Trophoblast cell (in vitro differentiated cells and primary cell): ENCODE measurements around the gene ZNF747.

Experiments used
- DNase-seq, 2 donors: peaks; one replicate each; pipeline ENCODE4 v3.0.0-alpha.2; 2016
- H2AFZ ChIP-seq: 2 replicates; pipeline ENCODE4 v1.6.1; 2013; ENCODE audit warnings: low read length, moderate library complexity, mild to moderate bottlenecking; ENCODE audit not compliant: insufficient read depth, poor library complexity
- H2AK5ac ChIP-seq: 2 replicates; pipeline ENCODE4 v1.6.1; 2013; ENCODE audit warnings: mild to moderate bottlenecking, low read length
- H2BK120ac ChIP-seq: 2 replicates; pipeline ENCODE4 v1.6.1; 2013; ENCODE audit warnings: low read length, mild to moderate bottlenecking, moderate library complexity; ENCODE audit not compliant: insufficient read depth, poor library complexity
- H2BK12ac ChIP-seq: 2 replicates; pipeline ENCODE4 v1.6.1; 2013; ENCODE audit warnings: mild to moderate bottlenecking, low read length, moderate library complexity
- H2BK5ac ChIP-seq: 2 replicates; pipeline ENCODE4 v1.6.1; 2013; ENCODE audit warnings: low read length, low read depth, moderate library complexity, mild to moderate bottlenecking; ENCODE audit not compliant: poor library complexity
- H3K14ac ChIP-seq: 2 replicates; pipeline ENCODE4 v1.6.1; 2013; ENCODE audit warnings: mild to moderate bottlenecking, low read length
- H3K18ac ChIP-seq: 2 replicates; pipeline ENCODE4 v1.6.1; 2013; ENCODE audit warnings: mild to moderate bottlenecking, low read length
- H3K23ac ChIP-seq: 2 replicates; pipeline ENCODE4 v1.6.1; 2013; ENCODE audit warnings: low read length
- H3K27ac ChIP-seq: 2 replicates; pipeline ENCODE4 v1.5.1; 2013; ENCODE audit warnings: low read depth, mild to moderate bottlenecking, inconsistent platforms, low read length, moderate library complexity
- H3K27me3 ChIP-seq: 2 replicates; pipeline ENCODE4 v1.6.1; 2013; ENCODE audit warnings: inconsistent platforms, mild to moderate bottlenecking, low read length, moderate library complexity; ENCODE audit not compliant: insufficient read depth
- H3K36me3 ChIP-seq, 2 experiments: 1 replicate in 1 of 2; 2 replicates in 1 of 2; pipeline ENCODE4 v1.6.1; 2013; ENCODE audit warnings: low read length in 2 of 2, mild to moderate bottlenecking in 2 of 2, moderate library complexity in 1 of 2; ENCODE audit not compliant: insufficient read depth in 2 of 2, control insufficient read depth in 1 of 2
- H3K4ac ChIP-seq: 2 replicates; pipeline ENCODE4 v1.6.1; 2013; ENCODE audit warnings: low read depth, mild to moderate bottlenecking, low read length, moderate library complexity
- H3K4me1 ChIP-seq, 2 experiments: 1 replicate in 1 of 2; 2 replicates in 1 of 2; pipeline ENCODE4 v1.6.1; 2013; ENCODE audit warnings: low read length in 2 of 2, mild to moderate bottlenecking in 2 of 2, moderate library complexity in 1 of 2; ENCODE audit not compliant: insufficient read depth in 2 of 2, control insufficient read depth in 1 of 2
- H3K4me2 ChIP-seq: 2 replicates; pipeline ENCODE4 v1.6.1; 2013; ENCODE audit warnings: inconsistent platforms, mild to moderate bottlenecking, low read length, moderate library complexity
- H3K4me3 ChIP-seq: 2 replicates; pipeline ENCODE4 v1.5.1; 2013; ENCODE audit warnings: mild to moderate bottlenecking, low read depth, low read length, inconsistent platforms
- H3K79me1 ChIP-seq: one replicate; pipeline ENCODE4 v1.6.1; 2013; ENCODE audit warnings: low read length
- H3K79me2 ChIP-seq: 2 replicates; pipeline ENCODE4 v1.6.1; 2013; ENCODE audit warnings: low read length, mild to moderate bottlenecking; ENCODE audit not compliant: control insufficient read depth, insufficient read depth, poor library complexity
- H3K9ac ChIP-seq: 2 replicates; pipeline ENCODE4 v1.6.1; 2013; ENCODE audit warnings: mild to moderate bottlenecking, low read length
- H3K9me3 ChIP-seq: 2 replicates; pipeline ENCODE4 v1.6.1; 2013; ENCODE audit warnings: low read depth, mild to moderate bottlenecking, control low read depth, inconsistent platforms, low read length; ENCODE audit not compliant: insufficient read depth
- H4K12ac ChIP-seq: 2 replicates; pipeline ENCODE4 v1.6.1; 2013; ENCODE audit warnings: low read depth, mild to moderate bottlenecking, low read length, moderate library complexity
- H4K8ac ChIP-seq: 2 replicates; pipeline ENCODE4 v1.6.1; 2013; ENCODE audit warnings: low read depth, mild to moderate bottlenecking, low read length, moderate library complexity
- H4K91ac ChIP-seq: one replicate; pipeline ENCODE4 v1.6.1; 2013; ENCODE audit warnings: low read depth, mild to moderate bottlenecking, low read length, moderate library complexity
- WGBS: extraction: QIAGEN DNeasy Blood & Tissue Kit; methylation state at CpG from one replicate; pipeline ENCODE4 v1.1.7; 2013; ENCODE audit warnings: missing lambda C conversion rate; ENCODE audit not compliant: insufficient read length, insufficient coverage; ENCODE audit errors: extremely low coverage; 5-methylcytosine and 5-hydroxymethylcytosine counted together

ZNF747 gene

DNA sequence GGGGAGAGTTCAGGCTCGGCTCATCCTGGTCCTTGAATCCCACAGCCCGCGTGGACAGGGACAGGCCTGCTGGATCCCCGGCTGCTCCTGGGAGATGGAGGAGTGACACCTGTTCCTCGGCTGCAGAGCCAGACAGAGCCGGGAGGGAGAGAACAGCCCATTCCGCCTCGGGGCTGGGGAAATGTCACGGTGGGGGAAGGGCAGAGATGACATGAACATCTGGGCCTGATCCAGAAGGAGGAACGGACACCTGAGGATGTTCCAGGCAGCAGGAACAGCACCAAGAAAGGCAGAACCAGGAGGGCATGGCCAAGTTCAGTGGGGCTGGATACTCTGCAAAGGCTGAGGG lies 21.4 kb upstream of the ZNF747 start:
- Histone ChIP-seq H3K18ac (no peak overlapping the region), H3K4me2 (no peak overlapping the region), H4K8ac (no peak overlapping the region), H3K27ac (no peak overlapping the region), H3K79me1 (peaks cover 13% of the 10 kb centered on the region), H3K14ac (no peak overlapping the region), H3K9ac (no peak overlapping the region), H3K4me3 (no peak overlapping the region), H4K91ac (no peak overlapping the region), H3K9me3 (peaks cover 2% of the 10 kb centered on the region), H2AFZ (no peak overlapping the region), H2BK5ac (no peak overlapping the region), H3K27me3 (no peaks in the 10 kb centered on the region), H3K79me2 (peaks cover 6% of the 10 kb centered on the region), H3K36me3 (peaks cover 14% of the 10 kb centered on the region in 2 experiments), H2BK120ac (no peak overlapping the region), H3K4ac (no peak overlapping the region), H2AK5ac (no peak overlapping the region), H4K12ac (no peak overlapping the region), H2BK12ac (no peak overlapping the region), H3K4me1 (peaks cover 7 to 9% of the 10 kb centered on the region in 2 experiments), H3K23ac (no peak overlapping the region)
- DNase-seq: no peak
- WGBS: no CpG with 5 or more reads among the region's 10 CpGs

DNA sequence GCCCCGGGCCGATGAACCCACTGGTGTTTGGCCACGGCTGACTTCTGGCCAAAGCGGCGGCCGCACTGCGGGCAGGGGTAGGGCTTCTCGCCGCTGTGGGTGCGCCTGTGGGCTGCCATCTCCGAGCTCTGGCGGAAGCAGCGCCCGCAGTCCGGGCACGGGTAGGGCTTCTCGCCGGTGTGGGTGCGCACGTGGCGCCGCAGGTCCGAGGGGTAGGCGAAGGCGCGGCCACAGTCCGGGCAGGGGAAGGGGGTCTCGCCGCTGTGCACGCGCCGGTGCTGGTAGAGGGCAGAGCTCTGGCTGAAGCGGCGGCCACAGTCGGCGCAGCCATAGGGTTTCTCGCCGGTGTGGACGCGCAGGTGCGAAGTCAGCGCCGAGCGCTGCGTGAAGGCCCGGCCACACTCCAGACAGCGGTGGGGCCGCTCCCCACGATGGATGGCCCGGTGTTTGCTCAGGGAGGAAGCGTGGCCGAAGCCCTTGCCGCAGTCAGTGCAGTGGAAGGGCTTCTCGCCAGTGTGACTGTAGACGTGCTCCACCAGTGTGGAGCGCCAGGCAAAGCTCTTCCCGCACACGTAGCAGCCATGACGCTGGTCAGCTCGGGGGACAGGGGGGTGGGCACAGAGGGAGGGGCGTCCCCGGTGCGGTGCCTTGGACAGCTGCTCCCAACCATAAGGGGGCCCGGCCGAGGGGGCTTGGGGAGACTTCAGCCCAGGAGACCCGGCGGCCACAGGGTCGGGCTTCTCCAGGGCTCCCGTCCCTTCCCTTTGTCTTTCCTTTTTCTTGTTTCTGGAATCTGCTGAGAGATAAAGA lies 20.9 kb upstream of the ZNF747 start:
- peak overlapping the region; percentile 21 for H3K18ac ChIP-seq
- H2BK120ac ChIP-seq: no peak overlapping the region
- H3K14ac ChIP-seq: no peak overlapping the region

DNA sequence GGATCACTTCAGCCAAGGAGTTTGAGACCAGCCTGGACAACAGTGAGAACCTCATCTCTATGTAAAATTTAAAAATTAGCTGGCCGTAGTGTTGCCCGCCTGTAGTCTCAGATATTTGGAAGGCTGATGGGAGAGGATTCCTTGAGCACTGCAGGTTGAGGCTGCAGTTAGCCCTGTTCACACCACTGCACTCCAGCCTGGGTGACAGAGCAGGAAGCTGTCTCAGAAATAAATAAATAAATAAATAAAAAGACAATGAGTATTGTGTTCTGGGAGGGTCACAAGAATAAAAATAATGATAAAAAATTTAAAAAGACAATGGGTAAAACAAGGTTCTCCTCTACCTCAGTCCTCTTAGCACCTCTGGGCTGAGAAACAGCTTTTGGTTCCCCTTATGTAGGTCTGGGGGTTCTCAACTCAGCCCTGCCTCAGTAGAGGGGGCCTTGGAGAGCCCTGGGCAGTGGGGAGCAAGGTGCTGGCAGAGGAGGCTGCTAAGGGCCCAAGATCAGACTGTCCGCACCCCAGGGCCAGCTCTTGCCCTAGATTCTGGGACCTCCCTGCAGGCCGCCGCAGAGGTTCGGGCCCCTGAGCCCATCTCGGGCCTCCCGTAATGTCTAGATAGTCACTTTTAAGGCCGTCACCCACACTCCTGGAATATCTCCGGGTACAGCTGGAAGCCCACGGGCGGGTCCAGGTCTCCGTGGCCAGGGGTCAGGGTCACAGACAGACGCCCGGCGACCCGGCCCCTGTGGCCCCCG lies 20.1 kb upstream of the ZNF747 start:
- H4K8ac ChIP-seq: no peak overlapping the region
- H3K9me3 ChIP-seq: peaks cover 2% of the 10 kb centered on the region
- no peak overlapping the region for H3K9ac ChIP-seq
- no CpG with 5 or more reads among the region's 18 CpGs for WGBS
- H3K27ac ChIP-seq: no peak overlapping the region
- H3K14ac ChIP-seq: no peak overlapping the region
- H4K91ac ChIP-seq: no peak overlapping the region
- no peaks in the 10 kb centered on the region for H3K27me3 ChIP-seq
- no peak overlapping the region for H3K4me2 ChIP-seq
- no peak overlapping the region for H2BK5ac ChIP-seq
- H3K23ac ChIP-seq: no peak overlapping the region
- H3K4me1 ChIP-seq: peaks cover 7 to 11% of the 10 kb centered on the region in 2 experiments
- H3K4me3 ChIP-seq: no peak overlapping the region
- no peak overlapping the region for H3K18ac ChIP-seq
- H2AK5ac ChIP-seq: no peak overlapping the region
- DNase-seq: no peak
- no peak overlapping the region for H4K12ac ChIP-seq
- H3K36me3 ChIP-seq: peaks cover 14% of the 10 kb centered on the region in 2 experiments
- H3K4ac ChIP-seq: no peak overlapping the region
- H2BK12ac ChIP-seq: no peak overlapping the region
- H3K79me1 ChIP-seq: peaks cover 14% of the 10 kb centered on the region
- no peak overlapping the region for H2AFZ ChIP-seq
- peaks cover 6% of the 10 kb centered on the region for H3K79me2 ChIP-seq
- no peak overlapping the region for H2BK120ac ChIP-seq

More for the DNA sequence above, 20.9 kb upstream of the ZNF747 start:
- no peak overlapping the region for H2BK12ac ChIP-seq
- no peak overlapping the region for H3K9ac ChIP-seq
- no peaks in the 10 kb centered on the region for H3K27me3 ChIP-seq
- no peak overlapping the region for H2BK5ac ChIP-seq
- peaks cover 13% of the 10 kb centered on the region for H3K79me1 ChIP-seq
- H3K79me2 ChIP-seq: peaks cover 6% of the 10 kb centered on the region
- peaks cover 14% of the 10 kb centered on the region in 2 experiments for H3K36me3 ChIP-seq
- no peak overlapping the region for H4K91ac ChIP-seq
- H2AK5ac ChIP-seq: no peak overlapping the region
- no peak overlapping the region for H3K4me3 ChIP-seq
- no peak overlapping the region for H3K4ac ChIP-seq
- peaks cover 2% of the 10 kb centered on the region for H3K9me3 ChIP-seq
- WGBS: no CpG with 5 or more reads among the region's 69 CpGs
- no peak overlapping the region for H2AFZ ChIP-seq
- no peak overlapping the region for H3K23ac ChIP-seq
- no peak overlapping the region for H3K4me2 ChIP-seq
- H4K12ac ChIP-seq: no peak overlapping the region
- H4K8ac ChIP-seq: no peak overlapping the region
- no peak overlapping the region for H3K27ac ChIP-seq
- H3K4me1 ChIP-seq: peaks cover 7 to 9% of the 10 kb centered on the region in 2 experiments
- DNase-seq: no peak

DNA sequence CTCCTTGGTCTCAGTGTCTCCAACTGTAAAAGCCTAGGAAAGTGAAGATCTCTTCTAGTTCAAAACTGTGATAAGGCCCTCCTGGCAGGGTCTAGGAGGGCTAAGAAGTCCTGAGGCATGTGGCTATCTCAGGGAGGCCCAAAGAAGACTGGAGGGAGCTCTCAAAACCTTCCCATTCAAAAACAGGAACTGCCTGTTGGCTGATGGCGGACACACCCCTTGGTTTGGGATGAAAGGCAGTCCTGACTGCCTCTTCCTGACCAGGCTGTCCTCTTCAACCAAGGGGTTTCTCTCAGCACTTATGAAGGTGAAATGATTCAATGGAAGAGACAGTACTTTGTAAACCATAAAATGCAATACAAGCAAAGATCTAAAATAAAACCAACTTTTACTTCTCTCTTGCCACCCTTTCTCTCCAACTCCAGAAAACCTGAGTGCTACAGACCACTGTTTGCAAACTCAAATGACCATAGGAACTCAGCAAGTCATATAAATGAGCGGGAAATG lies 18.8 kb upstream of the ZNF747 start:
- Histone ChIP-seq H3K27ac (no peak overlapping the region), H3K36me3 (peaks cover 14% of the 10 kb centered on the region in 2 experiments), H4K91ac (no peak overlapping the region), H4K8ac (no peak overlapping the region), H3K79me2 (peaks cover 6% of the 10 kb centered on the region), H3K4me3 (no peak overlapping the region), H3K23ac (no peak overlapping the region), H3K14ac (no peak overlapping the region), H2AK5ac (no peak overlapping the region), H2BK120ac (no peak overlapping the region), H2AFZ (no peak overlapping the region), H3K4ac (no peak overlapping the region), H2BK5ac (no peak overlapping the region), H3K9ac (no peak overlapping the region), H3K79me1 (peaks cover 8% of the 10 kb centered on the region), H3K18ac (no peak overlapping the region), H3K4me2 (no peak overlapping the region), H2BK12ac (no peak overlapping the region), H3K27me3 (no peaks in the 10 kb centered on the region), H3K9me3 (peaks cover 2% of the 10 kb centered on the region), H3K4me1 (peaks cover 16 to 18% of the 10 kb centered on the region in 2 experiments), H4K12ac (no peak overlapping the region)
- no CpG with 5 or more reads among the region's 2 CpGs for WGBS
- no peak for DNase-seq
